Lung (tissue), 12 donors: ENCODE results near the gene OR5K2. TPM values are rescaled to one million over a fixed set of nuclear protein-coding genes. Genes with fewer than 3 reads are reported as not detected.

Experiments used
- ATAC-seq: fragments of 200-7000 bp; cut with Tn5 transposase; one replicate; pipeline ENCODE4 v1.9.1; 2020; ENCODE audit warnings: moderate number of reproducible peaks; ENCODE audit not compliant: insufficient read depth, low FRiP score
- DNase-seq, 3 donors: peaks; one replicate each; pipeline ENCODE4 v3.0.0-alpha.2; 2013 to 2017
- H3K27ac ChIP-seq, 2 donors: one replicate each; pipeline ENCODE4 v1.5.1; 2013; ENCODE audit warnings: mild to moderate bottlenecking in 2 of 2, moderate library complexity in 2 of 2, control low read depth in 1 of 2, inconsistent platforms in 1 of 2, low read depth in 1 of 2, low read length in 1 of 2
- H3K27me3 ChIP-seq, 3 donors: one replicate each; pipeline ENCODE4 v1.5.1; 2013; ENCODE audit warnings: low read length in 2 of 3; ENCODE audit not compliant: control insufficient read depth in 3 of 3, insufficient read depth in 3 of 3
- H3K36me3 ChIP-seq, 4 donors: one replicate each; pipeline ENCODE4 v1.5.1; 2013; ENCODE audit warnings: low read length in 4 of 4, mild to moderate bottlenecking in 1 of 4, moderate library complexity in 1 of 4; ENCODE audit not compliant: control insufficient read depth in 4 of 4, insufficient read depth in 4 of 4
- H3K4me1 ChIP-seq, 5 donors: one replicate each; pipeline ENCODE4 v1.5.1; 2013; ENCODE audit warnings: low read length in 5 of 5, mild to moderate bottlenecking in 2 of 5, moderate library complexity in 1 of 5; ENCODE audit not compliant: control insufficient read depth in 5 of 5, insufficient read depth in 5 of 5
- H3K4me3 ChIP-seq: one replicate; pipeline ENCODE4 v1.5.1; 2013; ENCODE audit warnings: mild to moderate bottlenecking, control low read depth, moderate library complexity
- H3K9ac ChIP-seq, 2 donors: one replicate each; pipeline ENCODE4 v1.5.1; 2013; ENCODE audit warnings: low read length in 2 of 2, control low read depth in 1 of 2; ENCODE audit not compliant: insufficient read depth in 1 of 2
- H3K9me3 ChIP-seq, 4 donors: one replicate each; pipeline ENCODE4 v1.5.1; 2013; ENCODE audit warnings: low read length in 3 of 4, mild to moderate bottlenecking in 1 of 4, moderate library complexity in 1 of 4; ENCODE audit not compliant: control insufficient read depth in 4 of 4, insufficient read depth in 3 of 4
- CTCF ChIP-seq: IDR thresholded peaks from 2 replicates; pipeline ENCODE4 v1.5.1; 2012; ENCODE audit warnings: mild to moderate bottlenecking; ENCODE audit errors: control extremely low read depth, extremely low read depth
- WGBS, 2 donors: extraction: QIAGEN DNeasy Blood & Tissue Kit; methylation state at CpG; one replicate each; pipeline ENCODE4 v1.1.7; 2013; 5-methylcytosine and 5-hydroxymethylcytosine counted together
- polyA plus RNA-seq, 2 donors: library from polyadenylated mRNA; stranded (reverse); fragments of 200-250 nt; gene quantifications; one replicate each; pipeline ENCODE4 v1.2.1, GENCODE V29; 2013
- total RNA-seq, 2 donors: library from RNA; depleted of rRNA in 1 of 2; stranded (reverse); fragments of >200 nt in 1 of 2; gene quantifications; one replicate each; pipeline ENCODE4 v1.2.1, GENCODE V29; 2014 to 2021
- donor health status: control.
- donor health status: control.
- donor health status: Bipolar disorder and iron deficiency.
- donor health status: healthy.
- donor health status: DM: yes; HTN: yes; CAD: no.

OR5K2 gene
- total and polyA plus RNA-seq, 4 donors, result not detected

- H3K36me3 ChIP-seq, result no peaks in the 10 kb centered on the region
- H3K4me1 ChIP-seq, result no peaks in the 10 kb centered on the region
- H3K27ac ChIP-seq, result no peak overlapping the region
- no peaks in the 10 kb centered on the region for H3K9me3 ChIP-seq
- H3K27me3 ChIP-seq, result no peaks in the 10 kb centered on the region
- H3K4me3 ChIP-seq, result no peak overlapping the region
- no peak for TF ChIP-seq CTCF
- no peak for DNase-seq
- no peak for ATAC-seq
- no peak overlapping the region for H3K9ac ChIP-seq
Measured at GRCh38 chr3:98453827-98454226, 43.7 kb upstream of the OR5K2 start.

GRCh38 chr3:98454929-98455328 is 42.6 kb upstream of the OR5K2 start:
- Histone ChIP-seq H3K9me3 (no peaks in the 10 kb centered on the region), H3K36me3 (no peaks in the 10 kb centered on the region), H3K27me3 (no peaks in the 10 kb centered on the region), H3K4me3 (no peak overlapping the region), H3K27ac (no peak overlapping the region), H3K4me1 (no peaks in the 10 kb centered on the region), H3K9ac (no peak overlapping the region)
- DNase-seq, result no peak
- WGBS, 2 donors, result 97 to 98% methylated on average over 1 of the region's 1 CpG
- no peak for ATAC-seq
- TF ChIP-seq CTCF, result no peak

- ATAC-seq (no peak), DNase-seq (no peak)
- no peak for TF ChIP-seq CTCF
- 90 to 96% methylated on average over 2 of the region's 2 CpGs for WGBS, 2 donors
- Histone ChIP-seq H3K27ac (no peak overlapping the region), H3K27me3 (no peaks in the 10 kb centered on the region), H3K4me1 (no peaks in the 10 kb centered on the region), H3K9ac (no peak overlapping the region), H3K9me3 (no peaks in the 10 kb centered on the region), H3K4me3 (no peak overlapping the region), H3K36me3 (no peaks in the 10 kb centered on the region)
Measured at GRCh38 chr3:98457543-98457942, 39.9 kb upstream of the OR5K2 start.

- Histone ChIP-seq H3K27me3 (no peaks in the 10 kb centered on the region), H3K4me3 (no peak overlapping the region), H3K27ac (no peak overlapping the region), H3K4me1 (no peaks in the 10 kb centered on the region), H3K36me3 (no peaks in the 10 kb centered on the region), H3K9ac (no peak overlapping the region), H3K9me3 (no peaks in the 10 kb centered on the region)
- no peak for TF ChIP-seq CTCF
- ATAC-seq, result no peak
- no peak for DNase-seq
Measured at GRCh38 chr3:98460220-98460619, 37.3 kb upstream of the OR5K2 start.
